Hepatocyte (in vitro differentiated cells): Measurements from ENCODE around the gene SMG7.

Experiments used
- EZH2phosphoT487 ChIP-seq: fragments of 200-600 bp; sonication (generic); IDR thresholded peaks from one replicate; pipeline ENCODE4 v1.6.1; 2018; ENCODE audit warnings: antibody characterized with exemption, mild to moderate bottlenecking, low read depth, moderate library complexity; ENCODE audit not compliant: unreplicated experiment, severe bottlenecking
- TF ChIP-seq, protein P1 (sequence below): fragments of 200-600 bp; sonication (generic); IDR thresholded peaks from 2 replicates; pipeline ENCODE4 v1.5.1; 2016; ENCODE audit warnings: antibody characterized with exemption, mild to moderate bottlenecking; ENCODE audit not compliant: poor library complexity

DNA sequence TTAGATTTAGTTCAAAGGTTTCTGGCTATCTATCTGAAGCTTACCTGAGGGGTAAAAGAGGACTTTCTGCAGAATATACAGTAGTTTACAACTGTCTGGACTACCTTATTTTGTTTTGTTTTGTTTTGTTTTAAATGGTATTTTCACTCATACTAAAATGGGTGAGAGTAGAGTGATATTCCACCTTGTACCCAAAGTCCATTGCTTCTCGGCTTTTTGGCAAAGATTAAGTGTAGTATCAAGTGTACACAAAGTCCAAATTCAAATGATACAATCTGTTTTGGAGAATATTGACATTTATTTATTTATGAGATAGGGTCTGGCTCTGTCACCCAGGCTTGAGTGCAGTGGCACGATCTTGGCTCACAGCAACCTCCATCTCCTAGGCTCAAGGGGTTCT lies 11.7 kb upstream of the SMG7 start:
- TF ChIP-seq, protein P1, sequence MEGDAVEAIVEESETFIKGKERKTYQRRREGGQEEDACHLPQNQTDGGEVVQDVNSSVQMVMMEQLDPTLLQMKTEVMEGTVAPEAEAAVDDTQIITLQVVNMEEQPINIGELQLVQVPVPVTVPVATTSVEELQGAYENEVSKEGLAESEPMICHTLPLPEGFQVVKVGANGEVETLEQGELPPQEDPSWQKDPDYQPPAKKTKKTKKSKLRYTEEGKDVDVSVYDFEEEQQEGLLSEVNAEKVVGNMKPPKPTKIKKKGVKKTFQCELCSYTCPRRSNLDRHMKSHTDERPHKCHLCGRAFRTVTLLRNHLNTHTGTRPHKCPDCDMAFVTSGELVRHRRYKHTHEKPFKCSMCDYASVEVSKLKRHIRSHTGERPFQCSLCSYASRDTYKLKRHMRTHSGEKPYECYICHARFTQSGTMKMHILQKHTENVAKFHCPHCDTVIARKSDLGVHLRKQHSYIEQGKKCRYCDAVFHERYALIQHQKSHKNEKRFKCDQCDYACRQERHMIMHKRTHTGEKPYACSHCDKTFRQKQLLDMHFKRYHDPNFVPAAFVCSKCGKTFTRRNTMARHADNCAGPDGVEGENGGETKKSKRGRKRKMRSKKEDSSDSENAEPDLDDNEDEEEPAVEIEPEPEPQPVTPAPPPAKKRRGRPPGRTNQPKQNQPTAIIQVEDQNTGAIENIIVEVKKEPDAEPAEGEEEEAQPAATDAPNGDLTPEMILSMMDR = no peak
- no peak for TF ChIP-seq EZH2phosphoT487
